ENCODE measurements around the gene ANXA5. TPM values are rescaled to one million over a fixed set of nuclear protein-coding genes. Genes with fewer than 3 reads are reported as not detected.

Gene ANXA5
- total and polyA plus RNA-seq, 3 experiments from 2014 or later, result 79.7 to 183 (median 83.5) TPM

GRCh38 chr4:121685257-121685656 lies 11.5 kb downstream of the ANXA5 start:
- H3K4me1 ChIP-seq (ENCODE audit: insufficient read depth, low read length), result no peaks in the 10 kb centered on the region
- no peaks in the 10 kb centered on the region for H3K27me3 ChIP-seq (ENCODE audit: insufficient read depth, low read length, poor library complexity, severe bottlenecking)
- no peak overlapping the region for H3K4me3 ChIP-seq (ENCODE audit: low read length)
- Mint-ChIP-seq H3K9me3 (no peaks in the 10 kb centered on the region), H3K27ac (peak overlapping the region in 3 of 8 donors; percentile 0 to 59 (median 1)), H3K4me3 (no peak overlapping the region), H3K27me3 (no peaks in the 10 kb centered on the region), H3K4me1 (peaks cover 0 to 9% (median 6%) of the 10 kb centered on the region in 3 donors), H3K36me3 (peaks cover 5 to 54% (median 11%) of the 10 kb centered on the region in 3 donors)
- POLR2A ChIA-PET, result interaction anchor here (0.9 kb wide), 1 partner anchor 12 kb away, joined by 3 read pairs; the partner anchor contains the start of gene ANXA5
- no peak overlapping the region for H3K27ac ChIP-seq (ENCODE audit: low read depth, low read length)
- H3K36me3 ChIP-seq (ENCODE audit: insufficient read depth, low read length), result peaks cover 13% of the 10 kb centered on the region
- H3K9me3 ChIP-seq (ENCODE audit: low read length), result no peaks in the 10 kb centered on the region
- DNase-seq, result no peak
- CTCF ChIA-PET, result interaction anchor here (0.6 to 1.1 kb wide), 3 partner anchors 10 to 576 kb away, joined by 3 read pairs; no protein-coding TSS in a partner anchor

DNA sequence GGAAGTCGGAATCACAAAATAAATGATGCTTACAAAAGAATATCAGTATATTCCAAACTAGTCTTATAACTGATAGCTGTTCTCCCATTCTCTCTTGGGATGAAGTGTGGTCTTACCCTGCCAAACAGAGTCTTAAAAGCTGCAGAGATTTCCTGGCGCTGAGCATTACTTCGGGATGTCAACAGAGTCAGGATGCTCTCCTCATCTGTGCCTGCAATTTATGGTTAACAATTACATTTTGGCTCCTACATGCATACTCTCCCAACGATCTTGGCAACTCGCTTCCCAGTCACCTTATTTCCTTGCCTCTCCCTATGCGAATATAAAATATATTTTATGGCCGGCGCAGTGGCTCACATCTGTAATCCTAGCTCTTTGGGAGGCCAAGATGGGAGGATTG lies 12.2 kb downstream of the ANXA5 start:
- ChIA-PET POLR2A (interaction anchor here (0.9 kb wide), 1 partner anchor 13 kb away, joined by 3 read pairs; the partner anchor contains the start of gene ANXA5), CTCF (interaction anchor here (0.9 kb wide), 1 partner anchor 9 kb away, joined by 3 read pairs; no protein-coding TSS in a partner anchor)
- H3K4me1 ChIP-seq (ENCODE audit: insufficient read depth, low read length), result no peaks in the 10 kb centered on the region
- H3K4me3 ChIP-seq (ENCODE audit: low read length), result no peak overlapping the region
- H3K36me3 ChIP-seq (ENCODE audit: insufficient read depth, low read length), result peaks cover 18% of the 10 kb centered on the region
- DNase-seq, result no peak
- Mint-ChIP-seq H3K27ac (no peak overlapping the region), H3K27me3 (no peaks in the 10 kb centered on the region), H3K4me3 (no peak overlapping the region), H3K9me3 (no peaks in the 10 kb centered on the region), H3K4me1 (peaks cover 0 to 9% (median 6%) of the 10 kb centered on the region in 3 donors), H3K36me3 (peaks cover 10 to 60% (median 17%) of the 10 kb centered on the region in 3 donors)
- no peaks in the 10 kb centered on the region for H3K27me3 ChIP-seq (ENCODE audit: insufficient read depth, low read length, poor library complexity, severe bottlenecking)
- no peaks in the 10 kb centered on the region for H3K9me3 ChIP-seq (ENCODE audit: low read length)
- H3K27ac ChIP-seq (ENCODE audit: low read depth, low read length), result no peak overlapping the region

DNA sequence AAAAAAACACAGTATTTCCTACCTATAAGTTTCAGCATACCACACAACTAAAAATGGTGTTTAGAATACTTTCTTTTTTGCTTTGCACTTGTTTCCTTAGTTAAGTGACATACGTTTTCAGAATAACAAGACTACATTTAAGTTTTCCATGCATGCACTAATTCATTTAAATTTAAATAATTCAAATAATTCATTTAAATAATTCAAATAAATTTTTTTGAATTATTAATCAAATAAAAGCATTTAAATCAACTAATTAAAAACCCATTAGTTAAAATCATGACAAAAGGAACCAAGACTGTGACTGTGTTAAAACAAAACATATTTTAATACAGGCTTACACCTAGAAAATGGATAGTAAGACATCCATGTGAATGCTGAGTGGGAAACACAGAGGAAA lies 12.8 kb downstream of the ANXA5 start:
- Histone ChIP-seq H3K9me3 (ENCODE audit: low read length) (no peaks in the 10 kb centered on the region), H3K4me3 (ENCODE audit: low read length) (no peak overlapping the region), H3K27ac (ENCODE audit: low read depth, low read length) (no peak overlapping the region), H3K27me3 (ENCODE audit: insufficient read depth, low read length, poor library complexity, severe bottlenecking) (no peaks in the 10 kb centered on the region), H3K4me1 (ENCODE audit: insufficient read depth, low read length) (no peaks in the 10 kb centered on the region), H3K36me3 (ENCODE audit: insufficient read depth, low read length) (peaks cover 18% of the 10 kb centered on the region)
- Mint-ChIP-seq H3K27ac (no peak overlapping the region), H3K36me3 (peaks cover 10 to 65% (median 21%) of the 10 kb centered on the region in 3 donors), H3K27me3 (no peaks in the 10 kb centered on the region), H3K9me3 (no peaks in the 10 kb centered on the region), H3K4me1 (peaks cover 0 to 9% (median 6%) of the 10 kb centered on the region in 3 donors), H3K4me3 (no peak overlapping the region)
- ChIA-PET CTCF (no interaction called here), POLR2A (no interaction called here)
- no peak for DNase-seq

DNA sequence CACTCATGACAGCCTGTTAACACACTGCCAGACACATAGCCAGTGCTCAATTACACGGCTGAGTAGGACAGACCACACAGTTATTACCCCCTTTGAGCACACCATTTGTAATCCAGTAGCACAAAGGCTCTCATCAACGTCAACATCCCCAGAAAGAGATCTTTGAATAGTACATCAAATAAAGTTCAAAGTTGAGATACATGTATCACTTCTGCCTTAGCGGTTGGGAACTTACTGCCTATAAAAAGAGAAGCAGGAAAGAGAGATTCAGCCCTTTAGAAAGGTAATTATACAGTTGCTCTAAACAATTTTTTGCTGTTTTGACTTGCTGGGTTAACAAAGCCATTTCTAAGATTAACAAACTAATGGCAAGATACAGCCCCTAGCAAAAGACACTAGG lies 16.2 kb downstream of the ANXA5 start:
- peaks cover 7 to 80% (median 26%) of the 10 kb centered on the region in 3 donors for H3K36me3 Mint-ChIP-seq
- CTCF ChIA-PET, result interaction anchor here (1.5 kb wide), 1 partner anchor 17 kb away, joined by 3 read pairs; no protein-coding TSS in a partner anchor
- H3K4me3 Mint-ChIP-seq, result no peak overlapping the region
- no peaks in the 10 kb centered on the region for H3K4me1 ChIP-seq (ENCODE audit: insufficient read depth, low read length)
- H3K27me3 ChIP-seq (ENCODE audit: insufficient read depth, low read length, poor library complexity, severe bottlenecking), result no peaks in the 10 kb centered on the region
- H3K27me3 Mint-ChIP-seq, result no peaks in the 10 kb centered on the region
- no peak overlapping the region for H3K27ac ChIP-seq (ENCODE audit: low read depth, low read length)
- H3K9me3 ChIP-seq (ENCODE audit: low read length), result no peaks in the 10 kb centered on the region
- DNase-seq, result no peak
- H3K4me1 Mint-ChIP-seq, result peaks cover 0 to 6% (median 3%) of the 10 kb centered on the region in 3 donors
- peak overlapping the region in 3 of 8 donors; percentile 3 to 54 (median 40) for H3K27ac Mint-ChIP-seq
- no peaks in the 10 kb centered on the region for H3K9me3 Mint-ChIP-seq
- no peak overlapping the region for H3K4me3 ChIP-seq (ENCODE audit: low read length)
- H3K36me3 ChIP-seq (ENCODE audit: insufficient read depth, low read length), result peaks cover 18% of the 10 kb centered on the region
- POLR2A ChIA-PET, result no interaction called here

DNA sequence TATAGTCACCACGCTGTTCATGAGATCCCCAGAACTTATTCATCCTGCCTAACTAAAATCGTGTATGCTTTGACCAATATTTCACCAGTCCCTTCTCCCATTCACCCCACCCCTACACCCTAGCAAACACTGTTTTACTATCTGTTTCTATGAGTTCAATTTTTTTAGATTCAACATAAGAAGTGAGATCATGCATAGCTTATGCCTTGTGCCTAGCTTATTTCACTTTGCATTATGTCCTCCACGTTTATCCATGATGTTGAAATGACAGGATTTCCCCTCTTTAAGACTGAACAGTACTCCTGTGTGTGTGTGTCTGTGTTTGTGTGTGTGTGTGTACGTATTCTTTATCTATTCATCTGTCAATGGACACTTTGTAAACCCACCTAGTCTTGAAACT lies 16.8 kb downstream of the ANXA5 start:
- no peaks in the 10 kb centered on the region for H3K4me1 Mint-ChIP-seq

GRCh38 chr4:121679267-121679666 lies 17.5 kb downstream of the ANXA5 start:
- Histone ChIP-seq H3K36me3 (ENCODE audit: insufficient read depth, low read length) (peaks cover 18% of the 10 kb centered on the region), H3K27me3 (ENCODE audit: insufficient read depth, low read length, poor library complexity, severe bottlenecking) (no peaks in the 10 kb centered on the region), H3K9me3 (ENCODE audit: low read length) (no peaks in the 10 kb centered on the region), H3K4me1 (ENCODE audit: insufficient read depth, low read length) (no peaks in the 10 kb centered on the region), H3K4me3 (ENCODE audit: low read length) (no peak overlapping the region), H3K27ac (ENCODE audit: low read depth, low read length) (no peak overlapping the region)
- Mint-ChIP-seq H3K27ac (peak overlapping the region in 1 of 8 donors; percentile 89), H3K9me3 (no peaks in the 10 kb centered on the region), H3K4me3 (no peak overlapping the region), H3K36me3 (peaks cover 7 to 77% (median 21%) of the 10 kb centered on the region in 3 donors), H3K4me1 (no peaks in the 10 kb centered on the region), H3K27me3 (no peaks in the 10 kb centered on the region)
- CTCF ChIA-PET, result no interaction called here
- DNase-seq, result no peak
- POLR2A ChIA-PET, result no interaction called here

More for the DNA sequence above, 16.8 kb downstream of the ANXA5 start:
- no peaks in the 10 kb centered on the region for H3K27me3 ChIP-seq (ENCODE audit: insufficient read depth, low read length, poor library complexity, severe bottlenecking)
- H3K4me3 ChIP-seq (ENCODE audit: low read length), result no peak overlapping the region
- peaks cover 18% of the 10 kb centered on the region for H3K36me3 ChIP-seq (ENCODE audit: insufficient read depth, low read length)
- H3K4me1 ChIP-seq (ENCODE audit: insufficient read depth, low read length), result no peaks in the 10 kb centered on the region
- H3K27ac ChIP-seq (ENCODE audit: low read depth, low read length), result no peak overlapping the region
- DNase-seq, result no peak
- H3K4me3 Mint-ChIP-seq, result no peak overlapping the region
- H3K27ac Mint-ChIP-seq, result peak overlapping the region in 2 of 8 donors; percentile 6 to 64
- POLR2A ChIA-PET, result no interaction called here
- no peaks in the 10 kb centered on the region for H3K27me3 Mint-ChIP-seq
- H3K9me3 ChIP-seq (ENCODE audit: low read length), result no peaks in the 10 kb centered on the region
- CTCF ChIA-PET, result no interaction called here
- peaks cover 7 to 78% (median 21%) of the 10 kb centered on the region in 3 donors for H3K36me3 Mint-ChIP-seq
- H3K9me3 Mint-ChIP-seq, result no peaks in the 10 kb centered on the region

DNA sequence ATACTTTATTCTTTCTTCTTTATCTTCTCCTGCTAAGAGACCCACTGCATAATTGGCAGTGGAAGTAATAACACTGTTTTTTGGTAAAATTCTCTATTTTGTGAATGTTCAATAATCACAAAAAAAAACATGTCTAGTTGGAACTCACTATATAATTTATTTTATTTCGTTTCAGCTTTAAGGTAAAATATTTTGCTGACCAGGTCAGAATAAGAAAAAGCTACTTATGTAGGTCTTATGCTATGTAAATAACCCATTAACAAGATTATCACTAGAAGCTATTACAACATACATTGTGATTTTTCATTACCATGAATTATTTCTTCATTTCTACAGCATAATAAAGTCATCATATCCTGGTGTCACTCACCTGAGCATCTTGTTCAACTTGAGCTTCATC lies 19.3 kb downstream of the ANXA5 start:
- no peak overlapping the region for H3K4me3 ChIP-seq (ENCODE audit: low read length)
- Mint-ChIP-seq H3K4me3 (no peak overlapping the region), H3K9me3 (no peaks in the 10 kb centered on the region), H3K36me3 (peaks cover 7 to 77% (median 21%) of the 10 kb centered on the region in 3 donors), H3K27ac (no peak overlapping the region), H3K27me3 (no peaks in the 10 kb centered on the region), H3K4me1 (no peaks in the 10 kb centered on the region)
- no peaks in the 10 kb centered on the region for H3K27me3 ChIP-seq (ENCODE audit: insufficient read depth, low read length, poor library complexity, severe bottlenecking)
- no peak for DNase-seq
- no peak overlapping the region for H3K27ac ChIP-seq (ENCODE audit: low read depth, low read length)
- ChIA-PET POLR2A (no interaction called here), CTCF (no interaction called here)
- H3K36me3 ChIP-seq (ENCODE audit: insufficient read depth, low read length), result peaks cover 18% of the 10 kb centered on the region
- no peaks in the 10 kb centered on the region for H3K9me3 ChIP-seq (ENCODE audit: low read length)
- H3K4me1 ChIP-seq (ENCODE audit: insufficient read depth, low read length), result no peaks in the 10 kb centered on the region

- no peaks in the 10 kb centered on the region for H3K9me3 Mint-ChIP-seq
- no peak overlapping the region for H3K4me3 Mint-ChIP-seq
- H3K9me3 ChIP-seq (ENCODE audit: low read length), result no peaks in the 10 kb centered on the region
- no peaks in the 10 kb centered on the region for H3K27me3 Mint-ChIP-seq
- peaks cover 23% of the 10 kb centered on the region for H3K36me3 ChIP-seq (ENCODE audit: insufficient read depth, low read length)
- no peaks in the 10 kb centered on the region for H3K4me1 ChIP-seq (ENCODE audit: insufficient read depth, low read length)
- H3K4me3 ChIP-seq (ENCODE audit: low read length), result no peak overlapping the region
- POLR2A ChIA-PET, result no interaction called here
- H3K36me3 Mint-ChIP-seq, result peaks cover 7 to 80% (median 29%) of the 10 kb centered on the region in 3 donors
- no peak for DNase-seq
- H3K27ac ChIP-seq (ENCODE audit: low read depth, low read length), result no peak overlapping the region
- no peaks in the 10 kb centered on the region for H3K4me1 Mint-ChIP-seq
- CTCF ChIA-PET, result no interaction called here
- peak overlapping the region in 2 of 8 donors; percentile 19 to 78 for H3K27ac Mint-ChIP-seq
- no peaks in the 10 kb centered on the region for H3K27me3 ChIP-seq (ENCODE audit: insufficient read depth, low read length, poor library complexity, severe bottlenecking)
These were observed 20.3 kb downstream of the ANXA5 start for GRCh38 chr4:121676345-121677075.
